22Rv1 (cell line): ENCODE measurements around the gene HS1BP3.

ENCODE experiments used
- ZFX ChIP-seq: fragments of 450-650 bp; IDR thresholded peaks from 2 replicates; pipeline ENCODE4 v1.6.1; 2017; ENCODE audit warnings: antibody characterized with exemption, borderline replicate concordance
- TF ChIP-seq, protein P1 (sequence below): fragments of 450-650 bp; IDR thresholded peaks from 2 replicates; pipeline ENCODE4 v1.5.1; 2017; ENCODE audit warnings: mild to moderate bottlenecking

GRCh38 chr2:20616341-20616871 is 34.5 kb downstream of the HS1BP3 start:
- TF ChIP-seq, protein P1, sequence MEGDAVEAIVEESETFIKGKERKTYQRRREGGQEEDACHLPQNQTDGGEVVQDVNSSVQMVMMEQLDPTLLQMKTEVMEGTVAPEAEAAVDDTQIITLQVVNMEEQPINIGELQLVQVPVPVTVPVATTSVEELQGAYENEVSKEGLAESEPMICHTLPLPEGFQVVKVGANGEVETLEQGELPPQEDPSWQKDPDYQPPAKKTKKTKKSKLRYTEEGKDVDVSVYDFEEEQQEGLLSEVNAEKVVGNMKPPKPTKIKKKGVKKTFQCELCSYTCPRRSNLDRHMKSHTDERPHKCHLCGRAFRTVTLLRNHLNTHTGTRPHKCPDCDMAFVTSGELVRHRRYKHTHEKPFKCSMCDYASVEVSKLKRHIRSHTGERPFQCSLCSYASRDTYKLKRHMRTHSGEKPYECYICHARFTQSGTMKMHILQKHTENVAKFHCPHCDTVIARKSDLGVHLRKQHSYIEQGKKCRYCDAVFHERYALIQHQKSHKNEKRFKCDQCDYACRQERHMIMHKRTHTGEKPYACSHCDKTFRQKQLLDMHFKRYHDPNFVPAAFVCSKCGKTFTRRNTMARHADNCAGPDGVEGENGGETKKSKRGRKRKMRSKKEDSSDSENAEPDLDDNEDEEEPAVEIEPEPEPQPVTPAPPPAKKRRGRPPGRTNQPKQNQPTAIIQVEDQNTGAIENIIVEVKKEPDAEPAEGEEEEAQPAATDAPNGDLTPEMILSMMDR, result no peak
- TF ChIP-seq ZFX, result no peak
